HCT116 (cell line): ENCODE data around the gene PNMA6E. TPM values are rescaled to one million over a fixed set of nuclear protein-coding genes. Genes with fewer than 3 reads are reported as not detected.

Experiments used
- ATAC-seq: fragments of 200-7000 bp; cut with Tn5 transposase; 2 replicates; pipeline ENCODE4 v1.9.1; 2020; ENCODE audit warnings: mild to moderate bottlenecking, moderate library complexity
- BruUV-seq: library from RNA; stranded (reverse); fragments of 400-500 nt; replicated peaks from 2 replicates; lab custom pipeline; 2021; lab: Mats Ljungman, UMichigan
- CTCF ChIA-PET: fragments of 300-600 bp; sonication (Branson Sonifier 250); formaldehyde crosslinking; loops from one replicate; lab custom pipeline; 2021; ENCODE audit warnings: antibody characterized with exemption; lab: Charles Lee
- POLR2A ChIA-PET: fragments of 300-600, 350-600 bp; sonication (Branson Sonifier 250); formaldehyde crosslinking; loops from one replicate; lab custom pipeline; 2021; ENCODE audit warnings: antibody characterized with exemption; lab: Charles Lee
- RAD21 ChIA-PET, 2 experiments: fragments of 300-600 bp; sonication (Branson Sonifier 250); formaldehyde crosslinking; loops; one replicate each; lab custom pipeline; 2023; ENCODE audit warnings: low total read pairs in 2 of 2; ENCODE audit not compliant: uncharacterized antibody in 2 of 2, unreplicated experiment in 2 of 2, low non-redundant PET in 1 of 2; lab: Charles Lee
- DNase-seq: peaks from one replicate; pipeline ENCODE4 v3.0.0-alpha.2; 2010; ENCODE audit warnings: low read depth, low spot score
- H2AFZ ChIP-seq: fragments of 200-600 bp; shearing (Covaris generic), sonication (generic); 2 replicates; pipeline ENCODE4 v1.6.1; 2017; ENCODE audit warnings: low read depth, mixed run types, mixed read lengths, antibody characterized with exemption, low read length; ENCODE audit not compliant: poor library complexity, severe bottlenecking
- H3K27ac ChIP-seq: 2 replicates; pipeline ENCODE4 v1.5.1; 2012; ENCODE audit warnings: low read depth, low read length
- H3K27me3 ChIP-seq: fragments of 200-600 bp; sonication (generic); 2 replicates; pipeline ENCODE4 v1.6.1; 2016; ENCODE audit warnings: mixed run types, low read length, mixed read lengths; ENCODE audit not compliant: insufficient read depth
- H3K36me3 ChIP-seq, 2 experiments: fragments of 200-500 bp in 1 of 2; fragments of 200-600 bp in 1 of 2; sonication (Bioruptor generic) in 1 of 2; sonication (generic) in 1 of 2; 2 replicates each; pipeline versions ENCODE4 v1.5.1 to v1.6.1; 2014 to 2016; ENCODE audit warnings: low read length in 2 of 2, inconsistent platforms in 1 of 2, mixed read lengths in 1 of 2, mixed run types in 1 of 2; ENCODE audit not compliant: insufficient read depth in 2 of 2, control insufficient read depth in 1 of 2
- H3K4me1 ChIP-seq, 2 experiments: fragments of 200-600 bp in 1 of 2; sonication (generic) in 1 of 2; 2 replicates each; pipeline versions ENCODE4 v1.5.1 to v1.6.1; 2012 to 2017; ENCODE audit warnings: low read length in 2 of 2, inconsistent platforms in 1 of 2, mild to moderate bottlenecking in 1 of 2, mixed read lengths in 1 of 2, mixed run types in 1 of 2, moderate library complexity in 1 of 2; ENCODE audit not compliant: insufficient read depth in 2 of 2, control insufficient read depth in 1 of 2
- H3K4me2 ChIP-seq: fragments of 200-600 bp; sonication (generic); 2 replicates; pipeline ENCODE4 v1.6.1; 2017; ENCODE audit warnings: mixed run types, low read length, mixed read lengths
- H3K4me3 ChIP-seq, 2 experiments: fragments of 200-600 bp in 1 of 2; sonication (generic) in 1 of 2; replicated peaks in 1 of 2; 2 replicates each; pipeline ENCODE4 v1.5.1; 2011 to 2016; ENCODE audit warnings: low read length in 2 of 2, control low read depth in 1 of 2, low read depth in 1 of 2, mild to moderate bottlenecking in 1 of 2, mixed read lengths in 1 of 2, mixed run types in 1 of 2
- H3K79me2 ChIP-seq: fragments of 200-600 bp; sonication (generic); 2 replicates; pipeline ENCODE4 v1.6.1; 2017; ENCODE audit warnings: mild to moderate bottlenecking, mixed run types, low read length, moderate library complexity, mixed read lengths; ENCODE audit not compliant: insufficient read depth
- H3K9ac ChIP-seq: fragments of 200-600 bp; sonication (generic); 2 replicates; pipeline ENCODE4 v1.6.1; 2016; ENCODE audit warnings: low read length, mixed read lengths
- H3K9me2 ChIP-seq: fragments of 200-600 bp; sonication (generic), shearing (Covaris generic); 2 replicates; pipeline ENCODE4 v1.6.1; 2017; ENCODE audit warnings: mixed run types, mild to moderate bottlenecking, moderate library complexity; ENCODE audit not compliant: insufficient read depth
- H3K9me3 ChIP-seq, 2 experiments: fragments of 200-500 bp in 1 of 2; fragments of 200-600 bp in 1 of 2; sonication (Bioruptor generic) in 1 of 2; sonication (generic) in 1 of 2; 2 replicates each; pipeline ENCODE4 v1.6.1; 2014 to 2017; ENCODE audit warnings: low read length in 2 of 2, mixed read lengths in 2 of 2, inconsistent platforms in 1 of 2, low read depth in 1 of 2, mild to moderate bottlenecking in 1 of 2, mixed run types in 1 of 2, moderate library complexity in 1 of 2; ENCODE audit not compliant: control insufficient read depth in 1 of 2, insufficient read depth in 1 of 2
- H4K20me1 ChIP-seq: fragments of 200-600 bp; sonication (generic), shearing (Covaris generic); 2 replicates; pipeline ENCODE4 v1.6.1; 2017; ENCODE audit warnings: mixed run types, mild to moderate bottlenecking, moderate library complexity; ENCODE audit not compliant: insufficient read depth
- CBX3 ChIP-seq: IDR thresholded peaks from 2 replicates; pipeline ENCODE4 v1.6.1; 2012; ENCODE audit warnings: low read depth
- CEBPB ChIP-seq: IDR thresholded peaks from 2 replicates; pipeline ENCODE4 v1.6.1; 2012; ENCODE audit warnings: low read depth
- EGR1 ChIP-seq: IDR thresholded peaks from 2 replicates; pipeline ENCODE4 v1.6.1; 2012; ENCODE audit warnings: low read depth
- ELF1 ChIP-seq: IDR thresholded peaks from 2 replicates; pipeline ENCODE4 v1.6.1; 2012; ENCODE audit warnings: low read depth, borderline replicate concordance
- EZH2 ChIP-seq: fragments of 200-600 bp; sonication (generic); IDR thresholded peaks from 2 replicates; pipeline ENCODE4 v1.6.1; 2017; ENCODE audit warnings: antibody characterized with exemption, mixed run types
- EZH2phosphoT487 ChIP-seq: fragments of 200-600 bp; IDR thresholded peaks from 2 replicates; pipeline ENCODE4 v1.6.1; 2018; ENCODE audit warnings: antibody characterized with exemption, borderline replicate concordance
- FOSL1 ChIP-seq: IDR thresholded peaks from 2 replicates; pipeline ENCODE4 v1.6.1; 2012; ENCODE audit warnings: low read depth
- POLR2A ChIP-seq: IDR thresholded peaks from 2 replicates; pipeline ENCODE4 v1.7.0; 2011; ENCODE audit warnings: borderline replicate concordance; ENCODE audit not compliant: insufficient read depth, insufficient read length; ENCODE audit errors: extremely low read depth
- POLR2AphosphoS5 ChIP-seq: IDR thresholded peaks from 2 replicates; pipeline ENCODE4 v1.6.1; 2011; ENCODE audit warnings: mild to moderate bottlenecking, low read depth, low read length, moderate library complexity
- RAD21 ChIP-seq: IDR thresholded peaks from 2 replicates; pipeline ENCODE4 v1.6.1; 2012; ENCODE audit warnings: low read depth, mild to moderate bottlenecking
- SP1 ChIP-seq: IDR thresholded peaks from 2 replicates; pipeline ENCODE4 v1.6.1; 2012; ENCODE audit warnings: low read depth
- SRF ChIP-seq: IDR thresholded peaks from 2 replicates; pipeline ENCODE4 v1.6.1; 2012; ENCODE audit warnings: low read depth
- TCF7L2 ChIP-seq: IDR thresholded peaks from 2 replicates; pipeline ENCODE4 v1.7.0; 2011; ENCODE audit warnings: borderline replicate concordance, inconsistent platforms; ENCODE audit not compliant: insufficient read depth, insufficient read length; ENCODE audit errors: extremely low read depth
- YY1 ChIP-seq: IDR thresholded peaks from 2 replicates; pipeline ENCODE4 v1.6.1; 2011; ENCODE audit warnings: low read length, low read depth, moderate library complexity, mild to moderate bottlenecking; ENCODE audit not compliant: insufficient replicate concordance; ENCODE audit errors: extremely low read depth
- ZFX ChIP-seq: fragments of 450-650 bp; IDR thresholded peaks from 2 replicates; pipeline ENCODE4 v1.6.1; 2017
- ZNF274 ChIP-seq: fragments of 200-500 bp; sonication (Bioruptor generic); IDR thresholded peaks from 2 replicates; pipeline ENCODE4 v1.6.1; 2014; ENCODE audit warnings: mild to moderate bottlenecking, low read depth, low read length, inconsistent platforms
- intact Hi-C: fragments of 100-400 bp; cut with micrococcal nuclease; formaldehyde crosslinking; loops from 2 replicates; pipeline ENCODE4 v1.10.0; 2022
- total RNA-seq: library from RNA; stranded (reverse); gene quantifications from one replicate; pipeline ENCODE4 v1.2.1, GENCODE V29; 2021; ENCODE audit not compliant: unreplicated experiment
- TF ChIP-seq, protein P1 (sequence below): IDR thresholded peaks from 2 replicates; pipeline ENCODE4 v1.6.1; 2011; ENCODE audit warnings: mild to moderate bottlenecking, low read length, moderate library complexity; ENCODE audit not compliant: insufficient replicate concordance; ENCODE audit errors: extremely low read depth
- TF ChIP-seq, protein P2 (sequence below): IDR thresholded peaks from 2 replicates; pipeline ENCODE4 v1.6.1; 2012; ENCODE audit warnings: low read depth
- TF ChIP-seq, protein P3 (sequence below): IDR thresholded peaks from 2 replicates; pipeline ENCODE4 v1.6.1; 2012
- TF ChIP-seq, protein P4 (sequence below), 3 experiments: fragments of 200-600 bp in 1 of 3; sonication (generic) in 1 of 3; IDR thresholded peaks in 2 of 3; conservative IDR thresholded peaks in 1 of 3; 2 replicates each; pipeline ENCODE4 v1.5.1; 2012 to 2017; ENCODE audit warnings: low read depth in 2 of 3, low read length in 2 of 3, antibody characterized with exemption in 1 of 3, borderline replicate concordance in 1 of 3, control low read depth in 1 of 3, mild to moderate bottlenecking in 1 of 3, mixed read lengths in 1 of 3, mixed run types in 1 of 3, moderate library complexity in 1 of 3; ENCODE audit not compliant: insufficient read depth in 1 of 3

The PNMA6E gene
- total RNA-seq, 1 experiment from 2014 or later = not detected

DNA sequence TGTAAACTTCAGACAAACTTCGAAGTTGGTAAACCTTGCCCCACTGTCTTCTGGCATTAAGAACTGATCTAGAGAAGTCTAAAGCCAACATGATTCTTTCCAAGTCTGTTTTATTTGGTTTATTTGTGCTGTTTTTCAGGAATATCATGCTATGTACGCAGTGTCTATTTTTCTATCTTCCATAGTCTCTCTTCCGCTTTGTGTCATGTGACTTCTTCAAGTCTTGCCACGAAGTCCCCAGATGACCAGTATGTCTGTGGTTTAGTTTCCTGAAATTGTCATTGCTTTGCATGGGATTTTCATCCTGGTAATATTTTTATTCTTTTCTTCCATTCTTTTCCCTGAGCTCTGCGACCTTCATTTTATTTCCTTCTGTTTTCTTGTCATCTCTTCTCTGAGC lies 15.1 kb downstream of the PNMA6E start:
- Histone ChIP-seq H3K79me2 (no peaks in the 10 kb centered on the region), H3K27ac (no peak overlapping the region), H3K9me3 (no peaks in the 10 kb centered on the region), H3K4me1 (no peaks in the 10 kb centered on the region), H3K4me3 (no peak overlapping the region), H2AFZ (no peak overlapping the region), H3K27me3 (no peaks in the 10 kb centered on the region), H4K20me1 (no peaks in the 10 kb centered on the region), H3K4me2 (no peak overlapping the region)
- intact Hi-C loops = no loop called here
- ATAC-seq (no peak), DNase-seq (no peak)
- RAD21 ChIA-PET = no interaction called here
- CTCF ChIA-PET = no interaction called here
- no TSS peak for BruUV-seq
- TF ChIP-seq CBX3 (no peak), SRF (no peak), YY1 (no peak), FOSL1 (no peak), SP1 (no peak), EZH2 (no peak), ZNF274 (no peak), RAD21 (no peak), CEBPB (no peak), EGR1 (no peak), EZH2phosphoT487 (no peak), TCF7L2 (no peak), ZFX (no peak), ELF1 (no peak), POLR2AphosphoS5 (no peak), POLR2A (no peak)
- TF ChIP-seq, protein P1, sequence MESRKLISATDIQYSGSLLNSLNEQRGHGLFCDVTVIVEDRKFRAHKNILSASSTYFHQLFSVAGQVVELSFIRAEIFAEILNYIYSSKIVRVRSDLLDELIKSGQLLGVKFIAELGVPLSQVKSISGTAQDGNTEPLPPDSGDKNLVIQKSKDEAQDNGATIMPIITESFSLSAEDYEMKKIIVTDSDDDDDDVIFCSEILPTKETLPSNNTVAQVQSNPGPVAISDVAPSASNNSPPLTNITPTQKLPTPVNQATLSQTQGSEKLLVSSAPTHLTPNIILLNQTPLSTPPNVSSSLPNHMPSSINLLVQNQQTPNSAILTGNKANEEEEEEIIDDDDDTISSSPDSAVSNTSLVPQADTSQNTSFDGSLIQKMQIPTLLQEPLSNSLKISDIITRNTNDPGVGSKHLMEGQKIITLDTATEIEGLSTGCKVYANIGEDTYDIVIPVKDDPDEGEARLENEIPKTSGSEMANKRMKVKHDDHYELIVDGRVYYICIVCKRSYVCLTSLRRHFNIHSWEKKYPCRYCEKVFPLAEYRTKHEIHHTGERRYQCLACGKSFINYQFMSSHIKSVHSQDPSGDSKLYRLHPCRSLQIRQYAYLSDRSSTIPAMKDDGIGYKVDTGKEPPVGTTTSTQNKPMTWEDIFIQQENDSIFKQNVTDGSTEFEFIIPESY = no peak
- TF ChIP-seq, protein P2, sequence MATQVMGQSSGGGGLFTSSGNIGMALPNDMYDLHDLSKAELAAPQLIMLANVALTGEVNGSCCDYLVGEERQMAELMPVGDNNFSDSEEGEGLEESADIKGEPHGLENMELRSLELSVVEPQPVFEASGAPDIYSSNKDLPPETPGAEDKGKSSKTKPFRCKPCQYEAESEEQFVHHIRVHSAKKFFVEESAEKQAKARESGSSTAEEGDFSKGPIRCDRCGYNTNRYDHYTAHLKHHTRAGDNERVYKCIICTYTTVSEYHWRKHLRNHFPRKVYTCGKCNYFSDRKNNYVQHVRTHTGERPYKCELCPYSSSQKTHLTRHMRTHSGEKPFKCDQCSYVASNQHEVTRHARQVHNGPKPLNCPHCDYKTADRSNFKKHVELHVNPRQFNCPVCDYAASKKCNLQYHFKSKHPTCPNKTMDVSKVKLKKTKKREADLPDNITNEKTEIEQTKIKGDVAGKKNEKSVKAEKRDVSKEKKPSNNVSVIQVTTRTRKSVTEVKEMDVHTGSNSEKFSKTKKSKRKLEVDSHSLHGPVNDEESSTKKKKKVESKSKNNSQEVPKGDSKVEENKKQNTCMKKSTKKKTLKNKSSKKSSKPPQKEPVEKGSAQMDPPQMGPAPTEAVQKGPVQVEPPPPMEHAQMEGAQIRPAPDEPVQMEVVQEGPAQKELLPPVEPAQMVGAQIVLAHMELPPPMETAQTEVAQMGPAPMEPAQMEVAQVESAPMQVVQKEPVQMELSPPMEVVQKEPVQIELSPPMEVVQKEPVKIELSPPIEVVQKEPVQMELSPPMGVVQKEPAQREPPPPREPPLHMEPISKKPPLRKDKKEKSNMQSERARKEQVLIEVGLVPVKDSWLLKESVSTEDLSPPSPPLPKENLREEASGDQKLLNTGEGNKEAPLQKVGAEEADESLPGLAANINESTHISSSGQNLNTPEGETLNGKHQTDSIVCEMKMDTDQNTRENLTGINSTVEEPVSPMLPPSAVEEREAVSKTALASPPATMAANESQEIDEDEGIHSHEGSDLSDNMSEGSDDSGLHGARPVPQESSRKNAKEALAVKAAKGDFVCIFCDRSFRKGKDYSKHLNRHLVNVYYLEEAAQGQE = no peak
- TF ChIP-seq, protein P3, sequence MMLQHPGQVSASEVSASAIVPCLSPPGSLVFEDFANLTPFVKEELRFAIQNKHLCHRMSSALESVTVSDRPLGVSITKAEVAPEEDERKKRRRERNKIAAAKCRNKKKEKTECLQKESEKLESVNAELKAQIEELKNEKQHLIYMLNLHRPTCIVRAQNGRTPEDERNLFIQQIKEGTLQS = no peak
- TF ChIP-seq, protein P4, sequence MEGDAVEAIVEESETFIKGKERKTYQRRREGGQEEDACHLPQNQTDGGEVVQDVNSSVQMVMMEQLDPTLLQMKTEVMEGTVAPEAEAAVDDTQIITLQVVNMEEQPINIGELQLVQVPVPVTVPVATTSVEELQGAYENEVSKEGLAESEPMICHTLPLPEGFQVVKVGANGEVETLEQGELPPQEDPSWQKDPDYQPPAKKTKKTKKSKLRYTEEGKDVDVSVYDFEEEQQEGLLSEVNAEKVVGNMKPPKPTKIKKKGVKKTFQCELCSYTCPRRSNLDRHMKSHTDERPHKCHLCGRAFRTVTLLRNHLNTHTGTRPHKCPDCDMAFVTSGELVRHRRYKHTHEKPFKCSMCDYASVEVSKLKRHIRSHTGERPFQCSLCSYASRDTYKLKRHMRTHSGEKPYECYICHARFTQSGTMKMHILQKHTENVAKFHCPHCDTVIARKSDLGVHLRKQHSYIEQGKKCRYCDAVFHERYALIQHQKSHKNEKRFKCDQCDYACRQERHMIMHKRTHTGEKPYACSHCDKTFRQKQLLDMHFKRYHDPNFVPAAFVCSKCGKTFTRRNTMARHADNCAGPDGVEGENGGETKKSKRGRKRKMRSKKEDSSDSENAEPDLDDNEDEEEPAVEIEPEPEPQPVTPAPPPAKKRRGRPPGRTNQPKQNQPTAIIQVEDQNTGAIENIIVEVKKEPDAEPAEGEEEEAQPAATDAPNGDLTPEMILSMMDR (IDR thresholded peaks at IDR 0.05 in 2 of 3, conservative IDR thresholded peaks at IDR 0.05 in 1 of 3; ENCODE audit: borderline replicate concordance in 1 of 3, insufficient read depth in 1 of 3, low read depth in 2 of 3, low read length in 2 of 3) = no peak
- TF ChIP-seq, all 23 proteins: peak for 0
- no peak overlapping the region for H3K9ac ChIP-seq
- POLR2A ChIA-PET = no interaction called here
- no peaks in the 10 kb centered on the region for H3K36me3 ChIP-seq
- H3K9me2 ChIP-seq = no peaks in the 10 kb centered on the region
